Neural cell (in vitro differentiated cells): ENCODE results near the gene EEIG2.

Source experiments
- CTCF ChIP-seq: fragments of 450-650 bp; IDR thresholded peaks from 2 replicates; pipeline ENCODE4 v1.5.1; 2014; ENCODE audit warnings: antibody characterized with exemption, mild to moderate bottlenecking, moderate library complexity; ENCODE audit not compliant: poor library complexity, severe bottlenecking
- EP300 ChIP-seq: fragments of 450-650 bp; conservative IDR thresholded peaks from 2 replicates; pipeline ENCODE4 v1.6.1; 2014; ENCODE audit warnings: antibody characterized with exemption, mild to moderate bottlenecking, moderate library complexity; ENCODE audit not compliant: poor library complexity, severe bottlenecking
- EZH2 ChIP-seq: fragments of 200-600, 300-800 bp; shearing (Covaris generic), sonication (generic); IDR thresholded peaks from 2 replicates; pipeline ENCODE4 v1.6.1; 2014; ENCODE audit warnings: antibody characterized with exemption, low read length, borderline replicate concordance, mild to moderate bottlenecking; ENCODE audit not compliant: insufficient read depth, poor library complexity, severe bottlenecking
- RAD21 ChIP-seq: fragments of 450-650 bp; conservative IDR thresholded peaks from 2 replicates; pipeline ENCODE4 v1.6.1; 2014; ENCODE audit warnings: antibody characterized with exemption, mild to moderate bottlenecking, moderate library complexity
- REST ChIP-seq: IDR thresholded peaks from 2 replicates; pipeline ENCODE4 v1.6.1; 2012; ENCODE audit warnings: borderline replicate concordance
- SMC3 ChIP-seq: fragments of 450-650 bp; conservative IDR thresholded peaks from 2 replicates; pipeline ENCODE4 v1.6.1; 2014; ENCODE audit warnings: antibody characterized with exemption, mild to moderate bottlenecking, moderate library complexity; ENCODE audit not compliant: poor library complexity
- TAF1 ChIP-seq: IDR thresholded peaks from 2 replicates; pipeline ENCODE4 v1.6.1; 2012; ENCODE audit warnings: low read depth

- TF ChIP-seq RAD21 (no peak), SMC3 (no peak), CTCF (no peak), EP300 (no peak), EZH2 (no peak), TAF1 (no peak), REST (no peak)
Measured at GRCh38 chr1:108583757-108584427, 24.0 kb downstream of the EEIG2 start.
